ENCODE measurements around the gene PARVA.

PARVA gene

GRCh38 chr11:12453243-12453642 is 75.9 kb downstream of the PARVA start:
- no peaks in the 10 kb centered on the region for H3K4me1 ChIP-seq (ENCODE audit: insufficient read depth, low read length)
- H2AFZ ChIP-seq (ENCODE audit: low read depth, low read length), result no peak overlapping the region
- no peaks in the 10 kb centered on the region for H3K27me3 ChIP-seq (ENCODE audit: insufficient read depth, low read length)
- H3K36me3 ChIP-seq (ENCODE audit: insufficient read depth, low read length), result no peaks in the 10 kb centered on the region
- no peaks in the 10 kb centered on the region for H3K9me3 ChIP-seq (ENCODE audit: low read length)
- H3K4me3 ChIP-seq (ENCODE audit: low read length), result no peak overlapping the region

GRCh38 chr11:12454782-12455181 is 77.4 kb downstream of the PARVA start:
- H3K9me3 ChIP-seq (ENCODE audit: low read length), result no peaks in the 10 kb centered on the region
- no peaks in the 10 kb centered on the region for H3K36me3 ChIP-seq (ENCODE audit: insufficient read depth, low read length)
- H2AFZ ChIP-seq (ENCODE audit: low read depth, low read length), result no peak overlapping the region
- H3K4me3 ChIP-seq (ENCODE audit: low read length), result no peak overlapping the region
- no peaks in the 10 kb centered on the region for H3K4me1 ChIP-seq (ENCODE audit: insufficient read depth, low read length)
- H3K27me3 ChIP-seq (ENCODE audit: insufficient read depth, low read length), result no peaks in the 10 kb centered on the region

- no peaks in the 10 kb centered on the region for H3K36me3 ChIP-seq (ENCODE audit: insufficient read depth, low read length)
- no peaks in the 10 kb centered on the region for H3K9me3 ChIP-seq (ENCODE audit: low read length)
- no peak overlapping the region for H2AFZ ChIP-seq (ENCODE audit: low read depth, low read length)
- H3K27me3 ChIP-seq (ENCODE audit: insufficient read depth, low read length), result no peaks in the 10 kb centered on the region
- peaks cover 2% of the 10 kb centered on the region for H3K4me1 ChIP-seq (ENCODE audit: insufficient read depth, low read length)
- no peak overlapping the region for H3K4me3 ChIP-seq (ENCODE audit: low read length)
Measured at GRCh38 chr11:12455938-12456337, 78.6 kb downstream of the PARVA start.

- no peak overlapping the region for H3K4me3 ChIP-seq (ENCODE audit: low read length)
- H3K4me1 ChIP-seq (ENCODE audit: insufficient read depth, low read length), result peaks cover 2% of the 10 kb centered on the region
- H2AFZ ChIP-seq (ENCODE audit: low read depth, low read length), result no peak overlapping the region
- no peaks in the 10 kb centered on the region for H3K27me3 ChIP-seq (ENCODE audit: insufficient read depth, low read length)
- no peaks in the 10 kb centered on the region for H3K9me3 ChIP-seq (ENCODE audit: low read length)
- no peaks in the 10 kb centered on the region for H3K36me3 ChIP-seq (ENCODE audit: insufficient read depth, low read length)
Measured at GRCh38 chr11:12456651-12457579, 79.5 kb downstream of the PARVA start.

GRCh38 chr11:12458042-12458441 is 80.7 kb downstream of the PARVA start:
- H3K4me3 ChIP-seq (ENCODE audit: low read length), result no peak overlapping the region
- H3K36me3 ChIP-seq (ENCODE audit: insufficient read depth, low read length), result no peaks in the 10 kb centered on the region
- H2AFZ ChIP-seq (ENCODE audit: low read depth, low read length), result no peak overlapping the region
- H3K9me3 ChIP-seq (ENCODE audit: low read length), result no peaks in the 10 kb centered on the region
- H3K4me1 ChIP-seq (ENCODE audit: insufficient read depth, low read length), result peaks cover 2% of the 10 kb centered on the region
- no peaks in the 10 kb centered on the region for H3K27me3 ChIP-seq (ENCODE audit: insufficient read depth, low read length)

- Histone ChIP-seq H3K4me1 (ENCODE audit: insufficient read depth, low read length) (peaks cover 2% of the 10 kb centered on the region), H2AFZ (ENCODE audit: low read depth, low read length) (no peak overlapping the region), H3K9me3 (ENCODE audit: low read length) (no peaks in the 10 kb centered on the region), H3K36me3 (ENCODE audit: insufficient read depth, low read length) (no peaks in the 10 kb centered on the region), H3K4me3 (ENCODE audit: low read length) (no peak overlapping the region), H3K27me3 (ENCODE audit: insufficient read depth, low read length) (no peaks in the 10 kb centered on the region)
Measured at GRCh38 chr11:12459374-12459773, 82.0 kb downstream of the PARVA start.

- Histone ChIP-seq H3K9me3 (ENCODE audit: low read length) (no peaks in the 10 kb centered on the region), H3K36me3 (ENCODE audit: insufficient read depth, low read length) (no peaks in the 10 kb centered on the region), H3K4me3 (ENCODE audit: low read length) (no peak overlapping the region), H3K27me3 (ENCODE audit: insufficient read depth, low read length) (no peaks in the 10 kb centered on the region), H2AFZ (ENCODE audit: low read depth, low read length) (no peak overlapping the region), H3K4me1 (ENCODE audit: insufficient read depth, low read length) (peaks cover 2% of the 10 kb centered on the region)
Measured at GRCh38 chr11:12459865-12460444, 82.6 kb downstream of the PARVA start.

- no peaks in the 10 kb centered on the region for H3K27me3 ChIP-seq (ENCODE audit: insufficient read depth, low read length)
- H3K9me3 ChIP-seq (ENCODE audit: low read length), result no peaks in the 10 kb centered on the region
- H3K4me3 ChIP-seq (ENCODE audit: low read length), result no peak overlapping the region
- no peak overlapping the region for H2AFZ ChIP-seq (ENCODE audit: low read depth, low read length)
- no peaks in the 10 kb centered on the region for H3K36me3 ChIP-seq (ENCODE audit: insufficient read depth, low read length)
- peaks cover 2% of the 10 kb centered on the region for H3K4me1 ChIP-seq (ENCODE audit: insufficient read depth, low read length)
Measured at GRCh38 chr11:12460466-12460865, 83.1 kb downstream of the PARVA start.

- Histone ChIP-seq H3K27me3 (ENCODE audit: insufficient read depth, low read length) (no peaks in the 10 kb centered on the region), H2AFZ (ENCODE audit: low read depth, low read length) (no peak overlapping the region), H3K36me3 (ENCODE audit: insufficient read depth, low read length) (no peaks in the 10 kb centered on the region), H3K4me3 (ENCODE audit: low read length) (no peak overlapping the region), H3K4me1 (ENCODE audit: insufficient read depth, low read length) (peaks cover 2% of the 10 kb centered on the region), H3K9me3 (ENCODE audit: low read length) (no peaks in the 10 kb centered on the region)
Measured at GRCh38 chr11:12461516-12461915, 84.1 kb downstream of the PARVA start.

GRCh38 chr11:12464303-12464702 is 86.9 kb downstream of the PARVA start:
- no peaks in the 10 kb centered on the region for H3K36me3 ChIP-seq (ENCODE audit: insufficient read depth, low read length)
- no peaks in the 10 kb centered on the region for H3K27me3 ChIP-seq (ENCODE audit: insufficient read depth, low read length)
- H2AFZ ChIP-seq (ENCODE audit: low read depth, low read length), result no peak overlapping the region
- H3K4me1 ChIP-seq (ENCODE audit: insufficient read depth, low read length), result peaks cover 2% of the 10 kb centered on the region
- no peak overlapping the region for H3K4me3 ChIP-seq (ENCODE audit: low read length)
- no peaks in the 10 kb centered on the region for H3K9me3 ChIP-seq (ENCODE audit: low read length)

GRCh38 chr11:12465332-12465731 is 88.0 kb downstream of the PARVA start:
- Histone ChIP-seq H3K36me3 (ENCODE audit: insufficient read depth, low read length) (no peaks in the 10 kb centered on the region), H2AFZ (ENCODE audit: low read depth, low read length) (no peak overlapping the region), H3K4me3 (ENCODE audit: low read length) (no peak overlapping the region), H3K4me1 (ENCODE audit: insufficient read depth, low read length) (peaks cover 2% of the 10 kb centered on the region), H3K9me3 (ENCODE audit: low read length) (no peaks in the 10 kb centered on the region), H3K27me3 (ENCODE audit: insufficient read depth, low read length) (no peaks in the 10 kb centered on the region)

- peaks cover 6% of the 10 kb centered on the region for H3K4me1 ChIP-seq (ENCODE audit: insufficient read depth, low read length)
- H3K4me3 ChIP-seq (ENCODE audit: low read length), result no peak overlapping the region
- H3K27me3 ChIP-seq (ENCODE audit: insufficient read depth, low read length), result no peaks in the 10 kb centered on the region
- H2AFZ ChIP-seq (ENCODE audit: low read depth, low read length), result no peak overlapping the region
- no peaks in the 10 kb centered on the region for H3K9me3 ChIP-seq (ENCODE audit: low read length)
- no peaks in the 10 kb centered on the region for H3K36me3 ChIP-seq (ENCODE audit: insufficient read depth, low read length)
Measured at GRCh38 chr11:12467610-12468009, 90.2 kb downstream of the PARVA start.

- no peak overlapping the region for H3K4me3 ChIP-seq (ENCODE audit: low read length)
- H3K36me3 ChIP-seq (ENCODE audit: insufficient read depth, low read length), result no peaks in the 10 kb centered on the region
- peaks cover 6% of the 10 kb centered on the region for H3K4me1 ChIP-seq (ENCODE audit: insufficient read depth, low read length)
- no peaks in the 10 kb centered on the region for H3K9me3 ChIP-seq (ENCODE audit: low read length)
- no peaks in the 10 kb centered on the region for H3K27me3 ChIP-seq (ENCODE audit: insufficient read depth, low read length)
- no peak overlapping the region for H2AFZ ChIP-seq (ENCODE audit: low read depth, low read length)
Measured at GRCh38 chr11:12469451-12469850, 92.1 kb downstream of the PARVA start.
